ENCODE results near the gene MAPKBP1.

DNA sequence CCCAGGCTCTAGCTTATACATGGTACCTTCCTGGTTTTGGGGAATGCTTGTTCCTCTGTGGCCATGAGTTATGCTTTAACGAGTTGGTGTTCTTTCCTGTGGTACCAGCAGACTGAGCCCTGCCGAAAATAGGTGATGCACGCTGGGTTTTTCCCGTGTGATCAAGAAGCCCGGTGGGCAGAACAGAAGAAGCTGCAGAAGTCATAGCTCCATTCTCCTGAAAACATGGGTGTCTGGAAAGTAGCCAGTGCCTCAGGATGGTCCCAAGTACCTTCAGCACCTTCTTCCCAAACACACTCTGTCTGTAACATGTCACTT lies 25.2 kb downstream of the MAPKBP1 start:
- TF ChIP-seq POLR2A (IDR thresholded peaks at IDR 0.05): no peak
- TF ChIP-seq POLR2AphosphoS5 (IDR thresholded peaks at IDR 0.05): no peak
